ENCODE results near the gene SLC35F6.

The SLC35F6 gene

GRCh38 chr2:26740346-26740745 is 23.7 kb upstream of the SLC35F6 start:
- Histone ChIP-seq H3K4me3 (ENCODE audit: low read depth, low read length) (no peak overlapping the region), H3K27me3 (no peaks in the 10 kb centered on the region), H3K36me3 (no peaks in the 10 kb centered on the region; the same call in 1 of the 2 replicates), H3K4me1 (peaks cover 10% of the 10 kb centered on the region), H3K9me3 (no peaks in the 10 kb centered on the region)
- TF ChIP-seq CTCF (IDR thresholded peaks at IDR 0.05; ENCODE audit: low read depth, low read length): no peak
- DNase-seq: no peak

GRCh38 chr2:26740890-26741302 is 23.2 kb upstream of the SLC35F6 start:
- no peak overlapping the region for H3K4me3 ChIP-seq (ENCODE audit: low read depth, low read length)
- H3K9me3 ChIP-seq: no peaks in the 10 kb centered on the region
- no peaks in the 10 kb centered on the region; the same call in 1 of the 2 replicates for H3K36me3 ChIP-seq
- H3K4me1 ChIP-seq: peaks cover 10% of the 10 kb centered on the region
- no peak for TF ChIP-seq CTCF (IDR thresholded peaks at IDR 0.05; ENCODE audit: low read depth, low read length)
- no peaks in the 10 kb centered on the region for H3K27me3 ChIP-seq
- no peak for DNase-seq

- H3K4me3 ChIP-seq (ENCODE audit: low read depth, low read length): no peak overlapping the region
- no peaks in the 10 kb centered on the region for H3K9me3 ChIP-seq
- H3K27me3 ChIP-seq: no peaks in the 10 kb centered on the region
- TF ChIP-seq CTCF (IDR thresholded peaks at IDR 0.05; ENCODE audit: low read depth, low read length): no peak
- H3K4me1 ChIP-seq: peaks cover 9% of the 10 kb centered on the region
- no peak for DNase-seq
- H3K36me3 ChIP-seq: no peaks in the 10 kb centered on the region
Observed at GRCh38 chr2:26742048-26742770, 21.9 kb upstream of the SLC35F6 start.

GRCh38 chr2:26743852-26744251 is 20.2 kb upstream of the SLC35F6 start:
- Histone ChIP-seq H3K4me3 (ENCODE audit: low read depth, low read length) (no peak overlapping the region), H3K4me1 (peaks cover 9% of the 10 kb centered on the region), H3K36me3 (no peaks in the 10 kb centered on the region), H3K27me3 (no peaks in the 10 kb centered on the region), H3K9me3 (no peaks in the 10 kb centered on the region)
- no peak for DNase-seq
- TF ChIP-seq CTCF (IDR thresholded peaks at IDR 0.05; ENCODE audit: low read depth, low read length): no peak

GRCh38 chr2:26744953-26745352 is 19.1 kb upstream of the SLC35F6 start:
- no peaks in the 10 kb centered on the region for H3K9me3 ChIP-seq
- no peak overlapping the region for H3K4me3 ChIP-seq (ENCODE audit: low read depth, low read length)
- no peak for DNase-seq
- peaks cover 12% of the 10 kb centered on the region for H3K4me1 ChIP-seq
- H3K27me3 ChIP-seq: no peaks in the 10 kb centered on the region
- no peaks in the 10 kb centered on the region for H3K36me3 ChIP-seq
- TF ChIP-seq CTCF (IDR thresholded peaks at IDR 0.05; ENCODE audit: low read depth, low read length): no peak

- no peaks in the 10 kb centered on the region for H3K36me3 ChIP-seq
- peak; percentile 98 for TF ChIP-seq CTCF (IDR thresholded peaks at IDR 0.05; ENCODE audit: low read depth, low read length)
- DNase-seq: peak; percentile 89
- H3K4me1 ChIP-seq: peaks cover 13% of the 10 kb centered on the region
- no peaks in the 10 kb centered on the region for H3K27me3 ChIP-seq
- H3K9me3 ChIP-seq: no peaks in the 10 kb centered on the region
- no peak overlapping the region for H3K4me3 ChIP-seq (ENCODE audit: low read depth, low read length)
Observed at GRCh38 chr2:26745609-26746327, 18.3 kb upstream of the SLC35F6 start.

Data from BE2C (cell line).